ENCODE data around the gene PTPRU.

DNA sequence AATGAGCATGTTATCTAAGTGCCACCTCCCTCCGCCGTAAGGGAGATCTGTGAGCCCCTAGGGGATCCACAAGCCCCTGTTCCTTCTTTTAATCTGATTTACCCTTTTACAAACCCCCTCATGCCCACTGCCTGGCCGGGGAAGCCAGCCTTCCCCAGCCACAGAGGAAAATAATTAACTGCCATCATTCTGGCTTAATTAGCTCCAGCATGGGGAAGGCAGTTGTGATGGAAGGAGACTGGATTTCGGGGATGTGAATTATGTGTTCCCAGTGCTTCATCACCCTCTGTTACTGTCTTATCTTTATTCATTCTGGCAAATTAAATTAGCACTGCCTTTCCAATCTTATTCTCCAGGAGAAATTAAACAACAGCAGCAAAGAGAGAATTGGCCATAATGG lies 135.8 kb downstream of the PTPRU start:
- TF ChIP-seq, protein P1, sequence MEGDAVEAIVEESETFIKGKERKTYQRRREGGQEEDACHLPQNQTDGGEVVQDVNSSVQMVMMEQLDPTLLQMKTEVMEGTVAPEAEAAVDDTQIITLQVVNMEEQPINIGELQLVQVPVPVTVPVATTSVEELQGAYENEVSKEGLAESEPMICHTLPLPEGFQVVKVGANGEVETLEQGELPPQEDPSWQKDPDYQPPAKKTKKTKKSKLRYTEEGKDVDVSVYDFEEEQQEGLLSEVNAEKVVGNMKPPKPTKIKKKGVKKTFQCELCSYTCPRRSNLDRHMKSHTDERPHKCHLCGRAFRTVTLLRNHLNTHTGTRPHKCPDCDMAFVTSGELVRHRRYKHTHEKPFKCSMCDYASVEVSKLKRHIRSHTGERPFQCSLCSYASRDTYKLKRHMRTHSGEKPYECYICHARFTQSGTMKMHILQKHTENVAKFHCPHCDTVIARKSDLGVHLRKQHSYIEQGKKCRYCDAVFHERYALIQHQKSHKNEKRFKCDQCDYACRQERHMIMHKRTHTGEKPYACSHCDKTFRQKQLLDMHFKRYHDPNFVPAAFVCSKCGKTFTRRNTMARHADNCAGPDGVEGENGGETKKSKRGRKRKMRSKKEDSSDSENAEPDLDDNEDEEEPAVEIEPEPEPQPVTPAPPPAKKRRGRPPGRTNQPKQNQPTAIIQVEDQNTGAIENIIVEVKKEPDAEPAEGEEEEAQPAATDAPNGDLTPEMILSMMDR (IDR thresholded peaks at IDR 0.05; ENCODE audit: low read depth, low read length, missing input control) = no peak
- TF ChIP-seq, protein P2, sequence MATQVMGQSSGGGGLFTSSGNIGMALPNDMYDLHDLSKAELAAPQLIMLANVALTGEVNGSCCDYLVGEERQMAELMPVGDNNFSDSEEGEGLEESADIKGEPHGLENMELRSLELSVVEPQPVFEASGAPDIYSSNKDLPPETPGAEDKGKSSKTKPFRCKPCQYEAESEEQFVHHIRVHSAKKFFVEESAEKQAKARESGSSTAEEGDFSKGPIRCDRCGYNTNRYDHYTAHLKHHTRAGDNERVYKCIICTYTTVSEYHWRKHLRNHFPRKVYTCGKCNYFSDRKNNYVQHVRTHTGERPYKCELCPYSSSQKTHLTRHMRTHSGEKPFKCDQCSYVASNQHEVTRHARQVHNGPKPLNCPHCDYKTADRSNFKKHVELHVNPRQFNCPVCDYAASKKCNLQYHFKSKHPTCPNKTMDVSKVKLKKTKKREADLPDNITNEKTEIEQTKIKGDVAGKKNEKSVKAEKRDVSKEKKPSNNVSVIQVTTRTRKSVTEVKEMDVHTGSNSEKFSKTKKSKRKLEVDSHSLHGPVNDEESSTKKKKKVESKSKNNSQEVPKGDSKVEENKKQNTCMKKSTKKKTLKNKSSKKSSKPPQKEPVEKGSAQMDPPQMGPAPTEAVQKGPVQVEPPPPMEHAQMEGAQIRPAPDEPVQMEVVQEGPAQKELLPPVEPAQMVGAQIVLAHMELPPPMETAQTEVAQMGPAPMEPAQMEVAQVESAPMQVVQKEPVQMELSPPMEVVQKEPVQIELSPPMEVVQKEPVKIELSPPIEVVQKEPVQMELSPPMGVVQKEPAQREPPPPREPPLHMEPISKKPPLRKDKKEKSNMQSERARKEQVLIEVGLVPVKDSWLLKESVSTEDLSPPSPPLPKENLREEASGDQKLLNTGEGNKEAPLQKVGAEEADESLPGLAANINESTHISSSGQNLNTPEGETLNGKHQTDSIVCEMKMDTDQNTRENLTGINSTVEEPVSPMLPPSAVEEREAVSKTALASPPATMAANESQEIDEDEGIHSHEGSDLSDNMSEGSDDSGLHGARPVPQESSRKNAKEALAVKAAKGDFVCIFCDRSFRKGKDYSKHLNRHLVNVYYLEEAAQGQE (IDR thresholded peaks at IDR 0.05) = no peak
- TF ChIP-seq, protein P3, sequence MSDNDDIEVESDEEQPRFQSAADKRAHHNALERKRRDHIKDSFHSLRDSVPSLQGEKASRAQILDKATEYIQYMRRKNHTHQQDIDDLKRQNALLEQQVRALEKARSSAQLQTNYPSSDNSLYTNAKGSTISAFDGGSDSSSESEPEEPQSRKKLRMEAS (IDR thresholded peaks at IDR 0.05) = no peak
- TF ChIP-seq JUND (IDR thresholded peaks at IDR 0.05) = no peak
